Gastrocnemius medialis (tissue), 4 donors: ENCODE measurements around the gene TMIGD3.

ENCODE experiments used
- POLR2A ChIP-seq, 2 donors: fragments of 450-650 bp; IDR thresholded peaks; one replicate each; pipeline ENCODE4 v1.6.1; 2017; ENCODE audit warnings: antibody characterized with exemption in 2 of 2, mild to moderate bottlenecking in 2 of 2, moderate library complexity in 2 of 2
- TF ChIP-seq, protein P1 (sequence below), 5 experiments: fragments of 450-650 bp in 3 of 5; fragments of 200-600 bp in 2 of 5; sonication (generic) in 2 of 5; IDR thresholded peaks in 4 of 5; conservative IDR thresholded peaks in 1 of 5; 1 replicate in 4 of 5; 2 replicates in 1 of 5; pipeline ENCODE4 v1.5.1; 2016 to 2019; ENCODE audit warnings: antibody characterized with exemption in 5 of 5, mild to moderate bottlenecking in 3 of 5, moderate library complexity in 3 of 5

DNA sequence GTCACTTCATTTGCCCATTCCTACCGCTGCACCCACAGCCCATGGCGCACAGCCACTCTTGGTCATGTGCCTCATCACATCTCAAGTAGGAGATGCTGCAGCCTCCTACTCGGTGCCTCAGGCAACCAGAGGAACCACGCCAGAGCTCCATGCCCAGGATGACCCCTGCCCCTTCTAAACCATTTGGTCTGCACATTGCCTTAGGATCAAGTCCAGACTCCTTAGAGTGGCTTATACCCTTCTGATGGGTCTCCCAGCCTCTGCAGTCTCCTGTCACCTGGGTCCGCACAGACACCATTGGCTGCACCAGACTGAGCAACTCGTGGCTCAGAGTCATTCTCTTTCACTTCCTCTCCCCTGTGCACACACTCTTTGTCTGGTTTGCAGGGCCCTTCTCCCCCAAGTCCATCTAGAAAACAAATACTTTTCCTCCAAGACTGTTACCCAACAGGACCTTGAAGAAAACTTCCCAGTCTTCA lies 2.2 kb upstream of the TMIGD3 start:
- TF ChIP-seq POLR2A (IDR thresholded peaks at IDR 0.05), result no peak
- TF ChIP-seq, protein P1, sequence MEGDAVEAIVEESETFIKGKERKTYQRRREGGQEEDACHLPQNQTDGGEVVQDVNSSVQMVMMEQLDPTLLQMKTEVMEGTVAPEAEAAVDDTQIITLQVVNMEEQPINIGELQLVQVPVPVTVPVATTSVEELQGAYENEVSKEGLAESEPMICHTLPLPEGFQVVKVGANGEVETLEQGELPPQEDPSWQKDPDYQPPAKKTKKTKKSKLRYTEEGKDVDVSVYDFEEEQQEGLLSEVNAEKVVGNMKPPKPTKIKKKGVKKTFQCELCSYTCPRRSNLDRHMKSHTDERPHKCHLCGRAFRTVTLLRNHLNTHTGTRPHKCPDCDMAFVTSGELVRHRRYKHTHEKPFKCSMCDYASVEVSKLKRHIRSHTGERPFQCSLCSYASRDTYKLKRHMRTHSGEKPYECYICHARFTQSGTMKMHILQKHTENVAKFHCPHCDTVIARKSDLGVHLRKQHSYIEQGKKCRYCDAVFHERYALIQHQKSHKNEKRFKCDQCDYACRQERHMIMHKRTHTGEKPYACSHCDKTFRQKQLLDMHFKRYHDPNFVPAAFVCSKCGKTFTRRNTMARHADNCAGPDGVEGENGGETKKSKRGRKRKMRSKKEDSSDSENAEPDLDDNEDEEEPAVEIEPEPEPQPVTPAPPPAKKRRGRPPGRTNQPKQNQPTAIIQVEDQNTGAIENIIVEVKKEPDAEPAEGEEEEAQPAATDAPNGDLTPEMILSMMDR (IDR thresholded peaks at IDR 0.05 in 4 of 5, conservative IDR thresholded peaks at IDR 0.05 in 1 of 5), result no peak
